ENCODE results near the gene SEMA3C.

DNA sequence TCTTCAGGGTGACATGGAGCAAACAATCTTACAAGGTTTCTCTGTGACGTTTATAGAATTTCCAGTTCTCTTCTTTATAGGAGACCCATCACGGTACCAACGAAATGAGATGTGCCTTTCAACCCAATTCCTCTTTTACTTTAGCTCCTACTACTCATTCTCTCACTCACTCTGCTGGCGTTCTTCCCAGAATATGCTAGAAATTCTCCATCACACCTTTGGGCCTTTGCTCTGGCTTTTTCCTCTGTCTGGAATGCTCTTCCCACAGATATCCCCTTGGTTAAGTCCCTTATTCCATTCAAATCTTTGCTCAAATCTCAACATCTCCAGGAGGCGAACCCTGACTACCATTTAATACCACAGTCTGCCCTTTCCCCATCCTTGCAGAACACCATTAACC lies 39.0 kb downstream of the SEMA3C start:
- TF ChIP-seq, protein P1, sequence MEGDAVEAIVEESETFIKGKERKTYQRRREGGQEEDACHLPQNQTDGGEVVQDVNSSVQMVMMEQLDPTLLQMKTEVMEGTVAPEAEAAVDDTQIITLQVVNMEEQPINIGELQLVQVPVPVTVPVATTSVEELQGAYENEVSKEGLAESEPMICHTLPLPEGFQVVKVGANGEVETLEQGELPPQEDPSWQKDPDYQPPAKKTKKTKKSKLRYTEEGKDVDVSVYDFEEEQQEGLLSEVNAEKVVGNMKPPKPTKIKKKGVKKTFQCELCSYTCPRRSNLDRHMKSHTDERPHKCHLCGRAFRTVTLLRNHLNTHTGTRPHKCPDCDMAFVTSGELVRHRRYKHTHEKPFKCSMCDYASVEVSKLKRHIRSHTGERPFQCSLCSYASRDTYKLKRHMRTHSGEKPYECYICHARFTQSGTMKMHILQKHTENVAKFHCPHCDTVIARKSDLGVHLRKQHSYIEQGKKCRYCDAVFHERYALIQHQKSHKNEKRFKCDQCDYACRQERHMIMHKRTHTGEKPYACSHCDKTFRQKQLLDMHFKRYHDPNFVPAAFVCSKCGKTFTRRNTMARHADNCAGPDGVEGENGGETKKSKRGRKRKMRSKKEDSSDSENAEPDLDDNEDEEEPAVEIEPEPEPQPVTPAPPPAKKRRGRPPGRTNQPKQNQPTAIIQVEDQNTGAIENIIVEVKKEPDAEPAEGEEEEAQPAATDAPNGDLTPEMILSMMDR (IDR thresholded peaks at IDR 0.05) = no peak
- TF ChIP-seq POLR2A (IDR thresholded peaks at IDR 0.05) = no peak
